ENCODE measurements around the gene RPTOR.

- no peak for TF ChIP-seq CTCF (IDR thresholded peaks at IDR 0.05)
- no peak for TF ChIP-seq TCF12 (IDR thresholded peaks at IDR 0.05)
- TF ChIP-seq RAD21 (IDR thresholded peaks at IDR 0.05; ENCODE audit: low read length), result no peak
- no peak for TF ChIP-seq POLR2AphosphoS5 (IDR thresholded peaks at IDR 0.05; ENCODE audit: low read depth, low read length)
- no peak for TF ChIP-seq TAF1 (IDR thresholded peaks at IDR 0.05; ENCODE audit: borderline replicate concordance, low read depth, low read length)
- no peak for TF ChIP-seq MXI1 (IDR thresholded peaks at IDR 0.05; ENCODE audit: low read depth, low read length)
- TF ChIP-seq CHD2 (IDR thresholded peaks at IDR 0.05; ENCODE audit: low read length, partially characterized antibody), result no peak
- TF ChIP-seq EP300 (IDR thresholded peaks at IDR 0.05; ENCODE audit: borderline replicate concordance in 1 of 2, low read depth in 1 of 2, low read length in 1 of 2), result no peak
- TF ChIP-seq FOXM1 (IDR thresholded peaks at IDR 0.05; ENCODE audit: low read depth), result no peak
- TF ChIP-seq MAX (IDR thresholded peaks at IDR 0.05; ENCODE audit: low read depth), result no peak
- no peak for TF ChIP-seq EZH2phosphoT487 (IDR thresholded peaks at IDR 0.05; ENCODE audit: borderline replicate concordance, low read depth)
- TF ChIP-seq IRF3 (IDR thresholded peaks at IDR 0.05; ENCODE audit: low read depth, low read length), result no peak
- no peak for TF ChIP-seq NFIC (IDR thresholded peaks at IDR 0.05; ENCODE audit: borderline replicate concordance)
- no peak for TF ChIP-seq SIN3A (IDR thresholded peaks at IDR 0.05; ENCODE audit: borderline replicate concordance, low read depth, low read length)
Observed at GRCh38 chr17:80960797-80961452, 416.3 kb downstream of the RPTOR start.
